Measurements from ENCODE around the gene SF3B2. TPM values are rescaled to one million over a fixed set of nuclear protein-coding genes. Genes with fewer than 3 reads are reported as not detected.

The SF3B2 gene
- total RNA-seq, 1 donor from 2014 or later, result 201 TPM

GRCh38 chr11:66101066-66101464 is 48.9 kb downstream of the SF3B2 start:
- Mint-ChIP-seq H3K27ac (no peak overlapping the region), H3K4me1 (peaks cover 5% of the 10 kb centered on the region), H3K9me3 (no peaks in the 10 kb centered on the region), H3K27me3 (ENCODE audit: low read depth) (no peaks in the 10 kb centered on the region), H3K36me3 (no peaks in the 10 kb centered on the region), H3K4me3 (no peak overlapping the region)
- TF ChIP-seq CTCF (IDR thresholded peaks at IDR 0.05; ENCODE audit: unreplicated experiment), result no peak
- DNase-seq (ENCODE audit: low spot score in 2 of 2, unreplicated experiment in 2 of 2), result no peak

GRCh38 chr11:66104057-66104638 is 52.0 kb downstream of the SF3B2 start:
- no peak for TF ChIP-seq CTCF (IDR thresholded peaks at IDR 0.05; ENCODE audit: unreplicated experiment)
- no peaks in the 10 kb centered on the region for H3K36me3 Mint-ChIP-seq
- DNase-seq (ENCODE audit: low spot score in 2 of 2, unreplicated experiment in 2 of 2), result no peak
- H3K27me3 Mint-ChIP-seq (ENCODE audit: low read depth), result no peaks in the 10 kb centered on the region
- no peaks in the 10 kb centered on the region for H3K9me3 Mint-ChIP-seq
- H3K27ac Mint-ChIP-seq, result no peak overlapping the region
- no peak overlapping the region for H3K4me3 Mint-ChIP-seq
- peaks cover 10% of the 10 kb centered on the region for H3K4me1 Mint-ChIP-seq

GRCh38 chr11:66106786-66107599 is 54.8 kb downstream of the SF3B2 start:
- H3K9me3 Mint-ChIP-seq, result no peaks in the 10 kb centered on the region
- no peaks in the 10 kb centered on the region for H3K27me3 Mint-ChIP-seq (ENCODE audit: low read depth)
- H3K27ac Mint-ChIP-seq, result no peak overlapping the region

GRCh38 chr11:66107600-66108510 is 55.7 kb downstream of the SF3B2 start:
- Mint-ChIP-seq H3K4me1 (peaks cover 19% of the 10 kb centered on the region), H3K4me3 (no peak overlapping the region), H3K36me3 (no peaks in the 10 kb centered on the region), H3K9me3 (no peaks in the 10 kb centered on the region), H3K27me3 (ENCODE audit: low read depth) (no peaks in the 10 kb centered on the region), H3K27ac (no peak overlapping the region)
- TF ChIP-seq CTCF (IDR thresholded peaks at IDR 0.05; ENCODE audit: unreplicated experiment), result no peak
- DNase-seq (ENCODE audit: low spot score in 2 of 2, unreplicated experiment in 2 of 2), result no peak

More at GRCh38 chr11:66106786-66107599, 54.8 kb downstream of the SF3B2 start:
- peaks cover 11% of the 10 kb centered on the region for H3K4me1 Mint-ChIP-seq
- H3K36me3 Mint-ChIP-seq, result no peaks in the 10 kb centered on the region
- no peak for DNase-seq (ENCODE audit: low spot score in 2 of 2, unreplicated experiment in 2 of 2)
- no peak overlapping the region for H3K4me3 Mint-ChIP-seq
- TF ChIP-seq CTCF (IDR thresholded peaks at IDR 0.05; ENCODE audit: unreplicated experiment), result no peak

GRCh38 chr11:66109294-66109693 is 57.1 kb downstream of the SF3B2 start:
- no peak overlapping the region for H3K4me3 Mint-ChIP-seq
- no peak for DNase-seq (ENCODE audit: low spot score in 2 of 2, unreplicated experiment in 2 of 2)
- no peak overlapping the region for H3K27ac Mint-ChIP-seq
- TF ChIP-seq CTCF (IDR thresholded peaks at IDR 0.05; ENCODE audit: unreplicated experiment), result no peak
- H3K9me3 Mint-ChIP-seq, result no peaks in the 10 kb centered on the region
- no peaks in the 10 kb centered on the region for H3K27me3 Mint-ChIP-seq (ENCODE audit: low read depth)
- H3K36me3 Mint-ChIP-seq, result no peaks in the 10 kb centered on the region
- peaks cover 30% of the 10 kb centered on the region for H3K4me1 Mint-ChIP-seq
